GM18505 (cell line): ENCODE data around the gene MNT.

Experiments used
- ATAC-seq: cut with Tn5 transposase; IDR thresholded peaks from one replicate; pipeline ENCODE4 v1.9.1; 2021; ENCODE audit not compliant: unreplicated experiment
- POLR2A ChIP-seq: IDR thresholded peaks from 4 replicates; pipeline ENCODE4 v1.6.1; 2011; ENCODE audit warnings: borderline replicate concordance; ENCODE audit not compliant: insufficient read depth, insufficient read length; ENCODE audit errors: extremely low read depth

The MNT gene

GRCh38 chr17:2376107-2376506 lies 24.8 kb downstream of the MNT start:
- TF ChIP-seq POLR2A: no peak
- ATAC-seq: no peak

GRCh38 chr17:2375406-2375805 lies 25.5 kb downstream of the MNT start:
- no peak for ATAC-seq
- no peak for TF ChIP-seq POLR2A

GRCh38 chr17:2374549-2375285 lies 26.1 kb downstream of the MNT start:
- ATAC-seq: no peak
- no peak for TF ChIP-seq POLR2A

- ATAC-seq: no peak
- TF ChIP-seq POLR2A: no peak
Observed at GRCh38 chr17:2373179-2373578, 27.7 kb downstream of the MNT start.

- TF ChIP-seq POLR2A: no peak
- no peak for ATAC-seq
Observed at GRCh38 chr17:2372681-2373080, 28.2 kb downstream of the MNT start.

GRCh38 chr17:2372180-2372579 lies 28.7 kb downstream of the MNT start:
- ATAC-seq: no peak

GRCh38 chr17:2371183-2372130 lies 29.4 kb downstream of the MNT start:
- no peak for ATAC-seq
- TF ChIP-seq POLR2A: no peak

More at GRCh38 chr17:2372180-2372579, 28.7 kb downstream of the MNT start:
- no peak for TF ChIP-seq POLR2A

GRCh38 chr17:2370211-2370589 lies 30.7 kb downstream of the MNT start:
- ATAC-seq: no peak
- no peak for TF ChIP-seq POLR2A

GRCh38 chr17:2369551-2370210 lies 31.2 kb downstream of the MNT start:
- no peak for ATAC-seq
- TF ChIP-seq POLR2A: no peak

- TF ChIP-seq POLR2A: no peak
- ATAC-seq: no peak
Observed at GRCh38 chr17:2369039-2369438, 31.8 kb downstream of the MNT start.

- no peak for ATAC-seq
- TF ChIP-seq POLR2A: no peak
Observed at GRCh38 chr17:2368359-2368758, 32.5 kb downstream of the MNT start.

GRCh38 chr17:2366747-2367494 lies 33.9 kb downstream of the MNT start:
- no peak for TF ChIP-seq POLR2A
- no peak for ATAC-seq

GRCh38 chr17:2365132-2365531 lies 35.7 kb downstream of the MNT start:
- no peak for TF ChIP-seq POLR2A
- no peak for ATAC-seq
